ENCODE measurements around the gene GADD45G.

Gene GADD45G

GRCh38 chr9:89637787-89638186, 33.0 kb downstream of the GADD45G start:
- H3K27me3 ChIP-seq (replicated peaks; ENCODE audit: control insufficient read depth, insufficient read depth, low read length), result peaks cover 1% of the 10 kb centered on the region; the same call in 1 of the 2 replicates
- H3K4me3 ChIP-seq (replicated peaks; ENCODE audit: low read depth, low read length), result no peak overlapping the region
- H3K36me3 ChIP-seq (ENCODE audit: control insufficient read depth, insufficient read depth, low read length), result no peaks in the 10 kb centered on the region
- no peak for TF ChIP-seq CTCF (IDR thresholded peaks at IDR 0.05; ENCODE audit: insufficient read depth, low read length, poor library complexity, severe bottlenecking)
- DNase-seq (ENCODE audit: extremely low read depth, insufficient read length), result no peak

GRCh38 chr9:89638359-89638758, 33.5 kb downstream of the GADD45G start:
- Histone ChIP-seq H3K4me3 (replicated peaks; ENCODE audit: low read depth, low read length) (no peak overlapping the region), H3K27me3 (replicated peaks; ENCODE audit: control insufficient read depth, insufficient read depth, low read length) (peaks cover 1% of the 10 kb centered on the region; the same call in 1 of the 2 replicates), H3K36me3 (ENCODE audit: control insufficient read depth, insufficient read depth, low read length) (no peaks in the 10 kb centered on the region)
- no peak for DNase-seq (ENCODE audit: extremely low read depth, insufficient read length)
- no peak for TF ChIP-seq CTCF (IDR thresholded peaks at IDR 0.05; ENCODE audit: insufficient read depth, low read length, poor library complexity, severe bottlenecking)

- Histone ChIP-seq H3K27me3 (replicated peaks; ENCODE audit: control insufficient read depth, insufficient read depth, low read length) (peaks cover 1% of the 10 kb centered on the region; the same call in 1 of the 2 replicates), H3K4me3 (replicated peaks; ENCODE audit: low read depth, low read length) (no peak overlapping the region), H3K36me3 (ENCODE audit: control insufficient read depth, insufficient read depth, low read length) (no peaks in the 10 kb centered on the region)
- no peak for TF ChIP-seq CTCF (IDR thresholded peaks at IDR 0.05; ENCODE audit: insufficient read depth, low read length, poor library complexity, severe bottlenecking)
- DNase-seq (ENCODE audit: extremely low read depth, insufficient read length), result no peak
These were observed 34.1 kb downstream of the GADD45G start for GRCh38 chr9:89638893-89639292.

- no peak for TF ChIP-seq CTCF (IDR thresholded peaks at IDR 0.05; ENCODE audit: insufficient read depth, low read length, poor library complexity, severe bottlenecking)
- Histone ChIP-seq H3K4me3 (replicated peaks; ENCODE audit: low read depth, low read length) (no peak overlapping the region), H3K36me3 (ENCODE audit: control insufficient read depth, insufficient read depth, low read length) (no peaks in the 10 kb centered on the region), H3K27me3 (replicated peaks; ENCODE audit: control insufficient read depth, insufficient read depth, low read length) (no peaks in the 10 kb centered on the region; the same call in 1 of the 2 replicates)
- no peak for DNase-seq (ENCODE audit: extremely low read depth, insufficient read length)
These were observed 34.6 kb downstream of the GADD45G start for GRCh38 chr9:89639367-89639795.

GRCh38 chr9:89639961-89640360, 35.1 kb downstream of the GADD45G start:
- no peak for TF ChIP-seq CTCF (IDR thresholded peaks at IDR 0.05; ENCODE audit: insufficient read depth, low read length, poor library complexity, severe bottlenecking)
- no peaks in the 10 kb centered on the region; the same call in 1 of the 2 replicates for H3K27me3 ChIP-seq (replicated peaks; ENCODE audit: control insufficient read depth, insufficient read depth, low read length)
- H3K4me3 ChIP-seq (replicated peaks; ENCODE audit: low read depth, low read length), result no peak overlapping the region
- no peaks in the 10 kb centered on the region for H3K36me3 ChIP-seq (ENCODE audit: control insufficient read depth, insufficient read depth, low read length)
- DNase-seq (ENCODE audit: extremely low read depth, insufficient read length), result no peak

- H3K27me3 ChIP-seq (replicated peaks; ENCODE audit: control insufficient read depth, insufficient read depth, low read length), result no peaks in the 10 kb centered on the region; the same call in 1 of the 2 replicates
- DNase-seq (ENCODE audit: extremely low read depth, insufficient read length), result no peak
- TF ChIP-seq CTCF (IDR thresholded peaks at IDR 0.05; ENCODE audit: insufficient read depth, low read length, poor library complexity, severe bottlenecking), result no peak
- no peak overlapping the region for H3K4me3 ChIP-seq (replicated peaks; ENCODE audit: low read depth, low read length)
- H3K36me3 ChIP-seq (ENCODE audit: control insufficient read depth, insufficient read depth, low read length), result no peaks in the 10 kb centered on the region
These were observed 35.5 kb downstream of the GADD45G start for GRCh38 chr9:89640361-89640760.
